ENCODE measurements around the gene STKLD1. TPM values are rescaled to one million over a fixed set of nuclear protein-coding genes. Genes with fewer than 3 reads are reported as not detected.

Gene STKLD1
- polyA plus RNA-seq, 2 of the 4 experiments (the other 2 are of a cell fraction) = 1.1 to 1.2 TPM

DNA sequence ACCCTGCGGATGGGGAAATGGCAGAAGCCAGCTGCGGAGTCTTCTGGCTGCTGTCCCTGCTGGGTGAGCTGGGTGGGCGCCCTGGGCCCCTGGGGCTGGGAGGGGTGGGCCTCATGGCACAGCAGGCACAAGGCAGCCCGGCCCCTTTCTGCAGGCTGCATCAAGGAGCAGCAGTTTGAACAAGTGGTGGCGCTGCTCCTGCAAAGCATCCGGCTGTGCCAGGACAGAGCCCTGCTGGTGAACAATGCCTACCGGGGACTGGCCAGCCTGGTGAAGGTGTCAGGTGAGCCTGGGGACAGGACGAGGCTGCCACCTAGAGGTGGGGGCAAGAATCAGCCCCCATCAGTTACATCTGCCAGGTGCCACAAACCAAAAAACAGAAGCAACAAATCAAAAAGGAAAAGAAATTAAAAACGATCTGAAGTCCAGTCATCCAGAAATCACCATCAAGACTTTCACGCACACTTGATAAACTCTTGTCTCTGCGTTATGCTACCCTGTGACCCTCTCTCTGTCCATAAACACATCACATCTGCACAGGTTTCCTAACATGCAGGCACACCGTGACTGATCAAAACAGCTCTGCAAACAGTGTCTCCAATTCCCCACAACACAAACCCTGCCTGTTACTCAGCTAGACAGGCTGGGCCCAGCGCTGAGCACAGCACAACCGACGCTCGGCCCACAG is 27.7 kb downstream of the STKLD1 start:
- Histone ChIP-seq H3K4me3 (no peak overlapping the region), H3K9me3 (no peaks in the 10 kb centered on the region), H3K27ac (no peak overlapping the region), H3K4me2 (no peak overlapping the region), H3K4me1 (no peaks in the 10 kb centered on the region)
- DNase-seq (ENCODE audit: low read depth in 1 of 2, low spot score in 1 of 2) (peak; percentile 52 to 73), ATAC-seq (peak; percentile 21 to 65; a peak in 4 of 6 replicates), FAIRE-seq (no peak)
- 73% methylated on average over 13 of the region's 16 CpGs for WGBS (ENCODE audit: missing lambda C conversion rate)
- TF ChIP-seq POLR2AphosphoS2 (conservative IDR thresholded peaks at IDR 0.05; ENCODE audit: low read length) (no peak), RAD21 (conservative IDR thresholded peaks at IDR 0.05 in 1 of 2, IDR thresholded peaks at IDR 0.05 in 1 of 2) (peak; percentile 45 to 60), ESRRA (IDR thresholded peaks at IDR 0.05; ENCODE audit: borderline replicate concordance, low read length) (no peak), FOSB (CRISPR knock-in tag; IDR thresholded peaks at IDR 0.05) (no peak), ZSCAN20 (CRISPR knock-in tag; IDR thresholded peaks at IDR 0.05) (no peak), RNF2 (IDR thresholded peaks at IDR 0.05; ENCODE audit: borderline replicate concordance, low read depth) (no peak)
- TF ChIP-seq, protein P1, sequence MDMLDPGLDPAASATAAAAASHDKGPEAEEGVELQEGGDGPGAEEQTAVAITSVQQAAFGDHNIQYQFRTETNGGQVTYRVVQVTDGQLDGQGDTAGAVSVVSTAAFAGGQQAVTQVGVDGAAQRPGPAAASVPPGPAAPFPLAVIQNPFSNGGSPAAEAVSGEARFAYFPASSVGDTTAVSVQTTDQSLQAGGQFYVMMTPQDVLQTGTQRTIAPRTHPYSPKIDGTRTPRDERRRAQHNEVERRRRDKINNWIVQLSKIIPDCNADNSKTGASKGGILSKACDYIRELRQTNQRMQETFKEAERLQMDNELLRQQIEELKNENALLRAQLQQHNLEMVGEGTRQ (IDR thresholded peaks at IDR 0.05) = no peak
- TF ChIP-seq, protein P2, sequence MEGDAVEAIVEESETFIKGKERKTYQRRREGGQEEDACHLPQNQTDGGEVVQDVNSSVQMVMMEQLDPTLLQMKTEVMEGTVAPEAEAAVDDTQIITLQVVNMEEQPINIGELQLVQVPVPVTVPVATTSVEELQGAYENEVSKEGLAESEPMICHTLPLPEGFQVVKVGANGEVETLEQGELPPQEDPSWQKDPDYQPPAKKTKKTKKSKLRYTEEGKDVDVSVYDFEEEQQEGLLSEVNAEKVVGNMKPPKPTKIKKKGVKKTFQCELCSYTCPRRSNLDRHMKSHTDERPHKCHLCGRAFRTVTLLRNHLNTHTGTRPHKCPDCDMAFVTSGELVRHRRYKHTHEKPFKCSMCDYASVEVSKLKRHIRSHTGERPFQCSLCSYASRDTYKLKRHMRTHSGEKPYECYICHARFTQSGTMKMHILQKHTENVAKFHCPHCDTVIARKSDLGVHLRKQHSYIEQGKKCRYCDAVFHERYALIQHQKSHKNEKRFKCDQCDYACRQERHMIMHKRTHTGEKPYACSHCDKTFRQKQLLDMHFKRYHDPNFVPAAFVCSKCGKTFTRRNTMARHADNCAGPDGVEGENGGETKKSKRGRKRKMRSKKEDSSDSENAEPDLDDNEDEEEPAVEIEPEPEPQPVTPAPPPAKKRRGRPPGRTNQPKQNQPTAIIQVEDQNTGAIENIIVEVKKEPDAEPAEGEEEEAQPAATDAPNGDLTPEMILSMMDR (IDR thresholded peaks at IDR 0.05) = peak; percentile 55
- TF ChIP-seq, protein P3, sequence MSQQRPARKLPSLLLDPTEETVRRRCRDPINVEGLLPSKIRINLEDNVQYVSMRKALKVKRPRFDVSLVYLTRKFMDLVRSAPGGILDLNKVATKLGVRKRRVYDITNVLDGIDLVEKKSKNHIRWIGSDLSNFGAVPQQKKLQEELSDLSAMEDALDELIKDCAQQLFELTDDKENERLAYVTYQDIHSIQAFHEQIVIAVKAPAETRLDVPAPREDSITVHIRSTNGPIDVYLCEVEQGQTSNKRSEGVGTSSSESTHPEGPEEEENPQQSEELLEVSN (IDR thresholded peaks at IDR 0.05; ENCODE audit: borderline replicate concordance, low read depth) = no peak
- TF ChIP-seq, protein P4, sequence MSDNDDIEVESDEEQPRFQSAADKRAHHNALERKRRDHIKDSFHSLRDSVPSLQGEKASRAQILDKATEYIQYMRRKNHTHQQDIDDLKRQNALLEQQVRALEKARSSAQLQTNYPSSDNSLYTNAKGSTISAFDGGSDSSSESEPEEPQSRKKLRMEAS (IDR thresholded peaks at IDR 0.05) = 0 out of 2 replicates have a peak, but pooled peaks have one; percentile 15
- CTCF ChIA-PET = interaction anchor here (0.6 to 4.9 kb wide), 24 partner anchors 8 to 301 kb away, joined by 3 to 45 read pairs (median 4); partner anchors contain the start of genes REXO4, STKLD1, SURF1 and SURF2
- POLR2A ChIA-PET = no interaction called here

DNA sequence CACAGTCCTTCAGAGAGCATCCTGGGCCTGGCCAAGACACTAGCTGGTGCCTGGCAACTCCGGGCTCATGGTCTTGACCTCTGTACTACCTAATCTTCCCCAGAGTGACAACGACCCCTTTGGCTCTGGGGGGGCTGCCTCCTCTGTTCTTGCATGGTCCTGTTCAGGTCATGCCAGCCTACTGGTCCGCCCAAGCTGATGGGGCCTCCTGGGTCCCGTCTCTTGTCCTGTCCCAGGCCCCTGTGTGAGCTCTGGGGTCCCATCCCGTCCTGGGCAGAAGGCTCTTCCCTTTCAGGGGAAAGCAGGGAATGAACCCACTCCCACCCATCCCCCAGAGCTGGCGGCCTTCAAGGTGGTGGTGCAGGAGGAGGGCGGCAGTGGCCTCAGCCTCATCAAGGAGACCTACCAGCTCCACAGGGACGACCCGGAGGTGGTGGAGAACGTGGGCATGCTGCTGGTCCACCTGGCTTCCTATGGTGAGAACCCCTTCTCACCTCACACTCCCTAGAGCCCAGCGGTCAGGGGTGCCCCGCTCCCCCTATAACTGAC is 28.4 kb downstream of the STKLD1 start:
- no peak for ATAC-seq
- CTCF ChIA-PET = interaction anchor here (0.5 to 4.9 kb wide), 20 partner anchors 8 to 301 kb away, joined by 3 to 45 read pairs (median 4); partner anchors contain the start of genes REXO4, STKLD1, SURF1 and SURF2
- Histone ChIP-seq H3K27ac (no peak overlapping the region), H3K9me3 (no peaks in the 10 kb centered on the region), H3K4me3 (no peak overlapping the region), H3K4me2 (no peak overlapping the region), H3K4me1 (no peaks in the 10 kb centered on the region)
- no peak for DNase-seq (ENCODE audit: low read depth in 1 of 2, low spot score in 1 of 2)
- POLR2A ChIA-PET = no interaction called here
- TF ChIP-seq ZFP36 (IDR thresholded peaks at IDR 0.05; ENCODE audit: borderline replicate concordance, partially characterized antibody) (no peak), CBX2 (IDR thresholded peaks at IDR 0.05; ENCODE audit: borderline replicate concordance, low read depth) (no peak), RAD21 (conservative IDR thresholded peaks at IDR 0.05 in 1 of 2, IDR thresholded peaks at IDR 0.05 in 1 of 2) (no peak), POLR2AphosphoS2 (conservative IDR thresholded peaks at IDR 0.05; ENCODE audit: low read length) (no peak), HOXB13 (CRISPR knock-in tag; IDR thresholded peaks at IDR 0.05; ENCODE audit: low read depth) (no peak)
- TF ChIP-seq, protein P5, sequence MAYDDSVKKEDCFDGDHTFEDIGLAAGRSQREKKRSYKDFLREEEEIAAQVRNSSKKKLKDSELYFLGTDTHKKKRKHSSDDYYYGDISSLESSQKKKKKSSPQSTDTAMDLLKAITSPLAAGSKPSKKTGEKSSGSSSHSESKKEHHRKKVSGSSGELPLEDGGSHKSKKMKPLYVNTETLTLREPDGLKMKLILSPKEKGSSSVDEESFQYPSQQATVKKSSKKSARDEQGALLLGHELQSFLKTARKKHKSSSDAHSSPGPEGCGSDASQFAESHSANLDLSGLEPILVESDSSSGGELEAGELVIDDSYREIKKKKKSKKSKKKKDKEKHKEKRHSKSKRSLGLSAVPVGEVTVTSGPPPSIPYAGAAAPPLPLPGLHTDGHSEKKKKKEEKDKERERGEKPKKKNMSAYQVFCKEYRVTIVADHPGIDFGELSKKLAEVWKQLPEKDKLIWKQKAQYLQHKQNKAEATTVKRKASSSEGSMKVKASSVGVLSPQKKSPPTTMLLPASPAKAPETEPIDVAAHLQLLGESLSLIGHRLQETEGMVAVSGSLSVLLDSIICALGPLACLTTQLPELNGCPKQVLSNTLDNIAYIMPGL (CRISPR knock-in tag; IDR thresholded peaks at IDR 0.05; ENCODE audit: borderline replicate concordance) = no peak
- TF ChIP-seq, protein P6, sequence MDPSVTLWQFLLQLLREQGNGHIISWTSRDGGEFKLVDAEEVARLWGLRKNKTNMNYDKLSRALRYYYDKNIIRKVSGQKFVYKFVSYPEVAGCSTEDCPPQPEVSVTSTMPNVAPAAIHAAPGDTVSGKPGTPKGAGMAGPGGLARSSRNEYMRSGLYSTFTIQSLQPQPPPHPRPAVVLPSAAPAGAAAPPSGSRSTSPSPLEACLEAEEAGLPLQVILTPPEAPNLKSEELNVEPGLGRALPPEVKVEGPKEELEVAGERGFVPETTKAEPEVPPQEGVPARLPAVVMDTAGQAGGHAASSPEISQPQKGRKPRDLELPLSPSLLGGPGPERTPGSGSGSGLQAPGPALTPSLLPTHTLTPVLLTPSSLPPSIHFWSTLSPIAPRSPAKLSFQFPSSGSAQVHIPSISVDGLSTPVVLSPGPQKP (IDR thresholded peaks at IDR 0.05; ENCODE audit: low read depth, low read length) = no peak
- 91% methylated on average over 11 of the region's 12 CpGs for WGBS (ENCODE audit: missing lambda C conversion rate)
- FAIRE-seq = no peak

Data from A549 (cell line).